ENCODE measurements around the gene LURAP1L.
"Not testable (repeated sequence)": the region's sequence is repeated elsewhere in the genome, so short reads cannot be mapped to it uniquely, and the experiment has no call there.

The LURAP1L gene

DNA sequence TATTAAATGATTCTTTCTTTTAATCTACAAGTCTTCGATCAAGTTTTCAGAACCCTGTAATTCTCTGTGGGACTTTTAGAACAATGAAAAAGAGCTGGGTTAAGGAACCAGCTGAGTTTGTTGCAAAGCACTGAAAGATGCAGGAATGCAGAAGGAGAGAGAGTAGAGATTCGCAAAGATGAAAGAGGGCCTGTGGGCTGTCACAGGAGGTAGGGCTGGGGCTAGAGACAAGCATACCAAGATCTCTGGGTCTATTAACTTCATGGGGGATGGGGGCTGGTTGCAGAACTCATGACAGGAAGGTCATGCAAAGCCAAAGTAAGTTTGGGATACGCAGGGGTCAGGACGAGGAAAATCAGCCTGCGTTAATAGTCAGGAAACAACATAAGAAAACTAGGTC is 81.8 kb downstream of the LURAP1L start:
- no peak for DNase-seq

DNA sequence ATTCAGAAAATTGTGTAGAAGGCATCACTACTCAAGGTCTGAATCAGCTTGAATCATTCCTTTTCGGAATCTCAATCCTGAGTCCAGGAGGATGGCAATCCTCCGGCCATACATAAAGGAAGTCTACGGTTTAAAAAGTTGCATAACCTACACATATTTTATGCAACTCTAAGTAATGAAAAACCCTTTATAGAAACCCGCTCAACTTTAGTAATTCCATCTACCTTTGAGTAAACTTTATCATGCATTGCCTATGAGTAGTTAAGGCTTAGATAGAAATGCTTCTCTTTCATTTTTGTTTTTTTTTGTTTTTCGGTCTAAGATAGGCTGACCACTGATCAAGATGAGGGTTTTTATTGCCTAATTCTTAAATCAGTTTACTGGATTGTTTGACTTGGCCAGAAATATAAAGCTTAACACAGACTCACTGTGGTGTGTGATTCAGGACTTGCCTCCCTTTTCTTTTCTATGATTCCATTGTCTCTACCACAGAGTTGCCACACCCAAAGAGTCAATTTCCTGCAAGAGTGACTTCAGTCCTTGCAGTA is 85.0 kb downstream of the LURAP1L start:
- DNase-seq: no peak

DNA sequence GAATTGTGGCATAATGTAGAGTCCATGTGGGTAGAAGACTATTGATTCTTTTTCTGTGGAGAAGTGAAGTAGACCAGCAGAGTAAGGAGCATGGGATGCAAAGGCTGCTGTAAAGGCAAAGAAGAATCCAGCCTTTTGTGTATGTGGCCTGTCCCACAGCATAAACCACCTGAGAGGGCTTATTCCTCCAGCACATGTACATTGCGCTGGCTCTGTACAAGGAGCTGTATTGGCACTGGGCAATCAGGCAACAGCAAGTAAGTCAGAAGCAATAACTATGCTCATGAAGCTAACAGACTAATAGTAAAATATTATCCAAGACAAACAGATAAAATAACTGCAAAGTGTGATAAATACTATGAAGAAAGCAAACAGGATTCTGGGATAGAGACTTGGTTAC is 86.2 kb downstream of the LURAP1L start:
- no peak for DNase-seq

DNA sequence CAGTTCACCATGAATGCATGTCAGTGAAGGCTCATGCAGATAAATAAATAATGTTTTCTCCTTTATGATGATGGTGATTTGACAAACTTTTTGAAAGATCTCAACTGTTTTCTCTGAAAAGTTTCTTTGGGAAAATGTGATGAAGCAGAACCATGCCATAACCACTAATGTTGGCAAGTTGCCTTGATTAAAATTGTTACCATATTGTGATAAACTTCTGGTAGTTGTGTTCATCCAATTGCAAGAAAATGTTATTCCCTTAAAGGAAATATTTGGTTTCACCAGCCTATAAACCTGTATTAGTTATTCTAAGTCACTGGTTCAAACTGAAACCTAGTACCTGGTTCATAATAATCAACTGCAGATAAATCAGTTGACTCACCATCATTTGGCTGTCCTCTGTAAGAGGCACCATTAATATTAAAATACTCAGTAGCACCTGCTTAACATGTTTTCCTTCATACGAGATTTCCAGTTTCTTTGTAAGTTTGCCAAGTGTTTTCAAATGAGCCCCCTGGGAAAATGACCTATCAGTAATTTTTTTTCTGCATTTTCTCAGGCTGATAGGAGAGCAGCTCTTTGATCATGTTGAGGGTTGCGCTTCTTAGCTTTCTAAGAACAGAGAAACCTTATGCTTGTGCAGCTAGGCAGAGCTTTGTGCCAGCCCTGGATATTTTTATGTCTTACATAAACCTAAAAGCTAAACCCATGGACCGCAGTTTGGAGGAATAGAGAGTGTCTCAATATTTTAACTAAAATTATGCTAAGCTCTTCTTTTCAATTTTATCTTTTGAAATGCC is 88.0 kb downstream of the LURAP1L start:
- DNase-seq: no peak

GRCh38 chr9:12863618-12864017 is 88.8 kb downstream of the LURAP1L start:
- DNase-seq: no peak

DNA sequence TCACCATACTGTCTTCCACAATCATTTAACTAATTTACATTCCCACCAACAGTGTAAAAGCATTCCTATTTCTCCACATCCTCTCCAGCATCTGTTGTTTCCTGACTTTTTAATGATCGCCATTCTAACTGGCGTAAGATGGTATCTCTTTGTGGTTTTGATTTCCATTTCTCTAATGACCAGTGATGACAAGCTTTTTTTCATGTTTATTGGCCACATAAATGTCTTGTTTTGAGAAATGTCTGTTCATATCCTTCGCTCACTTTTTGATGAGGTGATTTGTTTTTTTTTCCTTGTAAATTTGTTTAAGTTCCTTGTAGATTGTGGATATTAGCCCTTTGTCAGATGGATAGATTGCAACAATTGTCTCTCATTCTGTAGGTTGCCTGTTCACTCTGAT is 90.6 kb downstream of the LURAP1L start:
- not testable (repeated sequence) for DNase-seq

All from nucleus accumbens (tissue), 56 donors.